ENCODE data around the gene KCMF1. TPM values are rescaled to one million over a fixed set of nuclear protein-coding genes. Genes with fewer than 3 reads are reported as not detected.

KCMF1 gene
- total RNA-seq, 2 donors from 2014 or later = 71.8 to 86.8 TPM

GRCh38 chr2:85077859-85078419, 107.0 kb downstream of the KCMF1 start:
- Mint-ChIP-seq H3K27me3 (ENCODE audit: insufficient read depth) (peaks cover 7% of the 10 kb centered on the region), H3K4me3 (no peak overlapping the region), H3K9me3 (peaks cover 19% of the 10 kb centered on the region), H3K36me3 (ENCODE audit: low read depth) (no peaks in the 10 kb centered on the region), H3K27ac (no peak overlapping the region), H3K4me1 (no peaks in the 10 kb centered on the region)
- no peaks in the 10 kb centered on the region for H3K4me1 ChIP-seq (ENCODE audit: control insufficient read depth, insufficient read depth, low read length)
- TF ChIP-seq CTCF (conservative IDR thresholded peaks at IDR 0.05) = no peak
- no peak overlapping the region for H3K4me3 ChIP-seq (ENCODE audit: low read length)
- H3K9ac ChIP-seq (ENCODE audit: extremely low read depth, low read length, poor library complexity, severe bottlenecking) = no peak overlapping the region
- no peaks in the 10 kb centered on the region for H3K27me3 ChIP-seq (ENCODE audit: control insufficient read depth, insufficient read depth, low read length, poor library complexity, severe bottlenecking)
- H3K27ac ChIP-seq (ENCODE audit: low read depth, low read length) = no peak overlapping the region
- H3K9me3 ChIP-seq (ENCODE audit: control insufficient read depth, low read length) = peaks cover 14% of the 10 kb centered on the region
- no peaks in the 10 kb centered on the region for H3K36me3 ChIP-seq (ENCODE audit: control insufficient read depth, insufficient read depth, low read length)
- WGBS, 2 experiments (ENCODE audit: insufficient coverage in 1 of 2, insufficient read length in 1 of 2) = 79 to 86% methylated on average over 4 to 5 of the region's 5 CpGs
- no peak for DNase-seq

- H3K9me3 ChIP-seq (ENCODE audit: control insufficient read depth, low read length) = peaks cover 15% of the 10 kb centered on the region
- no peak overlapping the region for H3K4me3 Mint-ChIP-seq
- H3K4me1 ChIP-seq (ENCODE audit: control insufficient read depth, insufficient read depth, low read length) = no peaks in the 10 kb centered on the region
- H3K9ac ChIP-seq (ENCODE audit: extremely low read depth, low read length, poor library complexity, severe bottlenecking) = no peak overlapping the region
- TF ChIP-seq CTCF (conservative IDR thresholded peaks at IDR 0.05) = no peak
- H3K4me3 ChIP-seq (ENCODE audit: low read length) = no peak overlapping the region
- H3K27me3 ChIP-seq (ENCODE audit: control insufficient read depth, insufficient read depth, low read length, poor library complexity, severe bottlenecking) = no peaks in the 10 kb centered on the region
- H3K27me3 Mint-ChIP-seq (ENCODE audit: insufficient read depth) = peaks cover 9% of the 10 kb centered on the region
- H3K27ac ChIP-seq (ENCODE audit: low read depth, low read length) = no peak overlapping the region
- no peaks in the 10 kb centered on the region for H3K4me1 Mint-ChIP-seq
- H3K36me3 Mint-ChIP-seq (ENCODE audit: low read depth) = no peaks in the 10 kb centered on the region
- no peak for DNase-seq
- H3K36me3 ChIP-seq (ENCODE audit: control insufficient read depth, insufficient read depth, low read length) = no peaks in the 10 kb centered on the region
- WGBS, 2 experiments (ENCODE audit: insufficient coverage in 1 of 2, insufficient read length in 1 of 2) = 92 to 97% methylated on average over 5 of the region's 5 CpGs
- peaks cover 20% of the 10 kb centered on the region for H3K9me3 Mint-ChIP-seq
- H3K27ac Mint-ChIP-seq = no peak overlapping the region
These were observed 107.6 kb downstream of the KCMF1 start for GRCh38 chr2:85078536-85078935.

GRCh38 chr2:85083092-85083491, 112.1 kb downstream of the KCMF1 start:
- DNase-seq = no peak
- Mint-ChIP-seq H3K4me1 (no peaks in the 10 kb centered on the region), H3K9me3 (peaks cover 20% of the 10 kb centered on the region), H3K36me3 (ENCODE audit: low read depth) (no peaks in the 10 kb centered on the region), H3K4me3 (no peak overlapping the region), H3K27ac (no peak overlapping the region), H3K27me3 (ENCODE audit: insufficient read depth) (peaks cover 14% of the 10 kb centered on the region)
- Histone ChIP-seq H3K4me1 (ENCODE audit: control insufficient read depth, insufficient read depth, low read length) (no peaks in the 10 kb centered on the region), H3K9me3 (ENCODE audit: control insufficient read depth, low read length) (peaks cover 15% of the 10 kb centered on the region), H3K27ac (ENCODE audit: low read depth, low read length) (no peak overlapping the region), H3K4me3 (ENCODE audit: low read length) (no peak overlapping the region), H3K36me3 (ENCODE audit: control insufficient read depth, insufficient read depth, low read length) (no peaks in the 10 kb centered on the region), H3K9ac (ENCODE audit: extremely low read depth, low read length, poor library complexity, severe bottlenecking) (no peak overlapping the region), H3K27me3 (ENCODE audit: control insufficient read depth, insufficient read depth, low read length, poor library complexity, severe bottlenecking) (peaks cover 11% of the 10 kb centered on the region)
- TF ChIP-seq CTCF (conservative IDR thresholded peaks at IDR 0.05) = no peak

Measured in endodermal cell (in vitro differentiated cells).